ENCODE results near the gene ZNF398.

DNA sequence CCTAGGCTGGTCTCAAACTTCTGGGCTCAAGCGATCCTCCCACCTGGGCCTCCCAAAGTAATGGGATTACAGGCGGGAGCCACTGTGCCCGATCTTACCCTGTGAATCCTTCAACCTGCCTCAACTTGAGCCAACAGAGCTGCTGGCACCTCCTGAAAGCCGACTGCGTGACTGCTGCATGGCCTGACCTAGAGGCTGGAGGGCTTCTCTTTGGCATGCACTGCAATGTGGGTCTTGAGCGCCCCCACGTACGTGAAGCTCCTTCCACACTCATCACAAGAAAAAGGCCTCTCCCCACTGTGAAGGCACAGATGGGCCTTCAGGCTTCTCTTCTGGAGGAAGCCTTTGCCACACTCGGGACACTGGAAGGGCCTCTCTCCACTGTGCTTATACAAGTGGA lies 43.8 kb upstream of the ZNF398 start:
- no peak for TF ChIP-seq CTCF (IDR thresholded peaks at IDR 0.05)
- TF ChIP-seq EZH2phosphoT487 (IDR thresholded peaks at IDR 0.05), result no peak
